ENCODE measurements around the gene PREP.

DNA sequence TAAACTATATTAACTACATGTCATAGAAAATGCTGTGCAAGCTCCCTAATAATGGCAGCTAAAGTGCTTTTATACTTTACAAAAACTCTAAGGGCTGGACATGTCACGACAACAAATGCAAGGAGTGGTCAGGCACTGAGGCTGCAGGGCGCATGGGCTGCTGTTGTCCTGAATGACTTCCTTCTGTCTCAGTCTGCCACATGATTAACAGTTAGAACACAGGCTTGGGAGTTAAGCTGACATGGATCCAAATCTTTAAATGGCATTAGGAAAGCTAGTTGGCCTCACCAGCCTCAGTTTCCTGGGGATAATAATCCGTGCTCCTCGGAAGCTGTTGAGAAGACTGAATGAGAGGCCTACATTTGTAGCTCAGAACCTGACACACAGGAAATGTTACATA is 57.4 kb downstream of the PREP start:
- TF ChIP-seq, protein P1, sequence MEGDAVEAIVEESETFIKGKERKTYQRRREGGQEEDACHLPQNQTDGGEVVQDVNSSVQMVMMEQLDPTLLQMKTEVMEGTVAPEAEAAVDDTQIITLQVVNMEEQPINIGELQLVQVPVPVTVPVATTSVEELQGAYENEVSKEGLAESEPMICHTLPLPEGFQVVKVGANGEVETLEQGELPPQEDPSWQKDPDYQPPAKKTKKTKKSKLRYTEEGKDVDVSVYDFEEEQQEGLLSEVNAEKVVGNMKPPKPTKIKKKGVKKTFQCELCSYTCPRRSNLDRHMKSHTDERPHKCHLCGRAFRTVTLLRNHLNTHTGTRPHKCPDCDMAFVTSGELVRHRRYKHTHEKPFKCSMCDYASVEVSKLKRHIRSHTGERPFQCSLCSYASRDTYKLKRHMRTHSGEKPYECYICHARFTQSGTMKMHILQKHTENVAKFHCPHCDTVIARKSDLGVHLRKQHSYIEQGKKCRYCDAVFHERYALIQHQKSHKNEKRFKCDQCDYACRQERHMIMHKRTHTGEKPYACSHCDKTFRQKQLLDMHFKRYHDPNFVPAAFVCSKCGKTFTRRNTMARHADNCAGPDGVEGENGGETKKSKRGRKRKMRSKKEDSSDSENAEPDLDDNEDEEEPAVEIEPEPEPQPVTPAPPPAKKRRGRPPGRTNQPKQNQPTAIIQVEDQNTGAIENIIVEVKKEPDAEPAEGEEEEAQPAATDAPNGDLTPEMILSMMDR (IDR thresholded peaks at IDR 0.05 in 4 of 5, conservative IDR thresholded peaks at IDR 0.05 in 1 of 5), result no peak
- TF ChIP-seq POLR2A (IDR thresholded peaks at IDR 0.05), result no peak
